Skeletal muscle satellite cell (primary cell): ENCODE results near the gene SETD2. TPM values are rescaled to one million over a fixed set of nuclear protein-coding genes. Genes with fewer than 3 reads are reported as not detected.

Experiments used
- H3K27me3 ChIP-seq: 2 replicates; pipeline ENCODE4 v1.7.0; 2013; ENCODE audit warnings: low read length; ENCODE audit not compliant: control insufficient read depth, insufficient read depth
- H3K36me3 ChIP-seq: 2 replicates; pipeline ENCODE4 v1.7.0; 2013; ENCODE audit warnings: mild to moderate bottlenecking, control low read depth, low read length; ENCODE audit not compliant: insufficient read depth
- H3K4me1 ChIP-seq: 2 replicates; pipeline ENCODE4 v1.7.0; 2013; ENCODE audit warnings: low read length; ENCODE audit not compliant: control insufficient read depth, insufficient read depth
- H3K4me2 ChIP-seq: 2 replicates; pipeline ENCODE4 v1.7.0; 2013; ENCODE audit warnings: mild to moderate bottlenecking, low read length
- H3K4me3 ChIP-seq: 2 replicates; pipeline ENCODE4 v1.7.0; 2013; ENCODE audit warnings: low read length
- H3K9ac ChIP-seq: 2 replicates; pipeline ENCODE4 v1.7.0; 2013; ENCODE audit warnings: mild to moderate bottlenecking, low read depth, low read length, moderate library complexity
- H3K9me3 ChIP-seq: replicated peaks from 2 replicates; pipeline ENCODE4 v1.7.0; 2013; ENCODE audit warnings: mild to moderate bottlenecking, control low read depth, low read length
- small RNA-seq: library from RNA; depleted of rRNA; stranded (forward); fragments of <200 nt; gene quantifications from one replicate; pipeline ENCODE3, GENCODE V24; 2012

Gene SETD2

DNA sequence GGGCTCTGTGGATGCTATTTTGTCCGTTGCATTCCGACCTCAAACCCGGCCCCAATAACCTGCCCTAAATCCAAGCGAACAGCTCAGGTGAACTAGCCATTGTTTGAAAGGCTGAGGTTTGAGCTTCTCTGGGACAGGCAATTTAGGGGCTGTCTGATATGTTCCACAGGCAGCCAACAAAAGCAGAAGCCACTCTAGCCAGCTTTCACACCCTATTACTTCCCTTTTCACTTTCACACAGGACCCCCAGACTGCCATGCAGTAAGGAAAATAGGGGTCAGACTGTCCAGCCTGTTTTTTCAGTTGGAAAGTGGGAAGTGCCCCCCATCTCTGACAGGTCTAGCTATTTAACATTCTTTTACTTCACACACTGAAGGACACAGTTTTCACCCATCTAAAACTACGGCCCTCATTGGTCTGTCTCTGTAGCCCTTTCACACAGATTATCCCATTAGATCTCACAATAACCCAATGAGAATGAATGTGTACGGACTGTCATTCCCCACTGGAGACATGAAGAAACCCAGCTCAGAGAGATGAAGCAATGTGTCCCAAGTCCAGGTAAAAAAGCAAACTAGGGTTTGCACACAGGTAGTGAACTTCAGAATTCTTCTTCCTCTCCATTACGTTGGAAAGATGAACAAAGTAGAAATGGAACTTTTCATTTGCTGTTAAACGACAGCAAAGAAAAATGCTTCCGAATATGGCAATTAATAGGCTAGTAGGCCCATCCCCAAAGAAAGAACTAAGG, 189.3 kb downstream of the SETD2 start:
- Histone ChIP-seq H3K4me1 (peaks cover 30% of the 10 kb centered on the region), H3K9ac (no peak overlapping the region), H3K36me3 (peaks cover 4% of the 10 kb centered on the region), H3K9me3 (no peaks in the 10 kb centered on the region), H3K27me3 (no peaks in the 10 kb centered on the region), H3K4me3 (peak overlapping the region; percentile 40), H3K4me2 (peak overlapping the region; percentile 19)

DNA sequence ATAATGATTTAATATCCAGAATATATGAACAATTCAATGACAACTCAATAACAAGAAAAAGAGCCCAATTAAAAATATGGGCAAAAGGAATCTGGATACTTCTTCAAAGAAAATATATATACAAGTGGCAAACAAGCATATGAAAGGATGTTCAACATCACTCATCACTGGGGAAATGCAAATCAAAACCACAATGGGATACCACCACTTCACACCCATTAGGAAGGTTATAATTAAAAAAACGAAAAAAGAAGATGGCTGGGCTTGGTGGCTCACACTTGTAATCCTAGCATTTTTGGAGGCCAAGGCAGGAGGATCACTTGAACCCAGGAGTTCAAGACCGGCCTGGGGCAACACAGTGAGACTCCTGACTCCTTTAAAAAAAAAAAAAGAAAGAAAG, 191.5 kb downstream of the SETD2 start:
- peaks cover 22% of the 10 kb centered on the region for H3K4me1 ChIP-seq
- peaks cover 6% of the 10 kb centered on the region for H3K36me3 ChIP-seq
- H3K4me2 ChIP-seq, result no peak overlapping the region
- H3K9me3 ChIP-seq, result no peaks in the 10 kb centered on the region
- no peaks in the 10 kb centered on the region for H3K27me3 ChIP-seq
- H3K9ac ChIP-seq, result no peak overlapping the region
- no peak overlapping the region for H3K4me3 ChIP-seq

DNA sequence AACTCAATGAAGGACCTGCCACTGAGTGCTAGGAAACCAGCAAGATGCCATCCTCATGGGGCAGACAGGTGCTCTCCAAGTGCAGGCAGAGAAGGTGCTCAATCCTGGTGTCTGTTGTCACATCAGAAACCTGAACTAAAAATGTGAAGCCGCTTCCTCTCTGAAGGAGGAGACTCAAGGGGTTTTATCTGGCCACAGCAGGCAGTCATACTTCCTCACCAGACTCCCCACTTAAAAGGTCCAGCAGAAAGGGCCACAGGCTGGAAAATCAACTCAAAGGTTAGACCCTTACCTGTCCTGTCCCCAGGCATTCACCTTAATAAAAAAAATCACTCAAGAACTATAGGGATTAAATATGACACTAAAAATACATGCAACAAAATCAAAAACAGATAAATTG, 192.2 kb downstream of the SETD2 start:
- no peak overlapping the region for H3K4me3 ChIP-seq
- no peaks in the 10 kb centered on the region for H3K27me3 ChIP-seq
- H3K4me1 ChIP-seq, result peaks cover 20% of the 10 kb centered on the region
- no peaks in the 10 kb centered on the region for H3K9me3 ChIP-seq
- H3K9ac ChIP-seq, result no peak overlapping the region
- no peak overlapping the region for H3K4me2 ChIP-seq
- peaks cover 6% of the 10 kb centered on the region for H3K36me3 ChIP-seq

DNA sequence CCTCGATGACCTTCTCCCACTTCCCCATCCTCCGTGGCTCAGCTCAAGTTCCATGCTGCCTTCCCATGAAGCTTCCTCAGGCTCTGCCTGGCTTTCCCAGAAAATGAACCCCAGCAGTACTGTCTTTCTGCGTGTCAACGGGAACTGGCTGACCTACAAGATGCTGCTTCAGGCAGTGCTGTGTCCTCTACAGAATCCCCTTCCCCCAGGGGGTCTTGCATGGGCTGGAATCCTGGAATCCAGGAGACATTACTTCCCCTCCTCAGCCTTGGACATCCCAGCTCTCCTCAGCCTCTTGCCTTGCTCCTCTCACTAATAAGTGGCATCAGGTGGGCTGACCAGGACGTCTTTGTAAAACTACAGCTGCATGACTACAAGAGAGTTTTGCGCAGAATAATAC, 192.8 kb downstream of the SETD2 start:
- H3K36me3 ChIP-seq, result peaks cover 6% of the 10 kb centered on the region
- H3K4me2 ChIP-seq, result peak overlapping the region; percentile 1
- H3K9ac ChIP-seq, result no peak overlapping the region
- H3K27me3 ChIP-seq, result no peaks in the 10 kb centered on the region
- H3K4me1 ChIP-seq, result peaks cover 20% of the 10 kb centered on the region
- H3K9me3 ChIP-seq, result no peaks in the 10 kb centered on the region
- no peak overlapping the region for H3K4me3 ChIP-seq

DNA sequence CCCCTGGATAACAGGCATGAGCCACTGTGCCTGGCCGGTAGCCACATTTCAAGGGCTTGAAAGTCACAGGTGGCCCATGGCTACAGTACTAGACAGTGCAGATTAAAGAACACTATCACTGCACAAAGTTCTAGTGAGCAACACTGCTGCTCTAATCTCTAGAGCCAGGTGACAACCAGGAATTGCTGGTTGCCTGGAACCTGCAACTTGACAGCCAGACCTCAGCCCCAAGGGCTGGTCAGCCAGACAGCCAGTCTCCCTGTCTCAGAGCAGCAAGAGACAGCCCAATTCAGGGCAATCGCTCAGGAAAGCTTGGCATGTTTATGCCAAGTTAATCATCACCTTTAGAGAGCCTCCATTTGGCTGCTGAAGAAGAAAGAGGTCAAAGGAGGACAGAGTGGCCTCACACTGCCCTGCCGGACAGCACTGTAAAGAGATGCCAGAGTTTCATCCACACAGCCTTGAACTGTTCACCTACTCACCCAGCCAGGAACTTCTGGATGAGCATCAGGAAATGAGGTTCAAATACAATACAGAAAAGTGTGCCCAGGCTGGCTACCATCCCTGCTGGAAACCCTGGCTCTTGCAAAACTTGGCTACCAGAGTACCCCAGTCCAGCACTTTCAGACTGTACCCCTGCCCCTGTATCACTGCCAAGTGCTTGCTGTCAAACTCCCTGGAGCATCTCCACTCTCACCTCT, 193.4 kb downstream of the SETD2 start:
- no peaks in the 10 kb centered on the region for H3K27me3 ChIP-seq
- H3K9me3 ChIP-seq, result no peaks in the 10 kb centered on the region
- no peak overlapping the region for H3K9ac ChIP-seq
- peak overlapping the region; percentile 1 for H3K4me2 ChIP-seq
- no peak overlapping the region for H3K4me3 ChIP-seq
- H3K4me1 ChIP-seq, result peaks cover 20% of the 10 kb centered on the region
- peaks cover 6% of the 10 kb centered on the region for H3K36me3 ChIP-seq

DNA sequence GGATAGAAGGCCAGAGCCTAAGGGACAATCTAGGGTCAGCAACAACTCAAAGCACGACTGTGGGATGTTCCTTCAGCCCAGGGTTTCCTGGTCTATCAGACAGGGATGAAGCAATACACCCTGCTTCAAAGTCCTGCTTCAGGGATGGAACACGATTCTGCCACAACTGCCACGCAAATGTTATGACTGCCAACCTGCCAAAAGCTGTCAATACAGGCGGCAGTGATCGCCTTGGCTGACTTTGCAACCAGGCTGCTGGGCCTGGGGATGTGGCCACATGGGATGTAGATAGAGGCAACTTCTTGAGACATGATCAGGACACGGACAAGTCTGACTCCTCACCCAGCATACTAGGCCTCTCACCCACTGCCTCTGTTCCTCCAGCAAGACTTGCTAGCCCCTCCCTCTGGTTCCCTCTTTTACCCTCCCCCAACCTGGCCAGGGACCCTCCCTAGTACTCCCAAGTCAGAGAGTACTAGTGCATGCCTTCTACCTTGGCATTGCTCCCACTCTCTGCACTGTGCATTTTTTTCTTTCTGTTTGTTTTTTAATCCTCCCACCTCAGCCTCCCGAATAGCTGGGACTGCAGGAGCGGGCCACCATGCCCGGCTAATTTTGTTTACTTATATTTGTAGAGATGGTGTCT, 195.0 kb downstream of the SETD2 start:
- Histone ChIP-seq H3K27me3 (no peaks in the 10 kb centered on the region), H3K9ac (no peak overlapping the region), H3K9me3 (no peaks in the 10 kb centered on the region), H3K4me2 (no peak overlapping the region), H3K4me3 (no peak overlapping the region), H3K4me1 (peaks cover 24% of the 10 kb centered on the region), H3K36me3 (peaks cover 9% of the 10 kb centered on the region)

DNA sequence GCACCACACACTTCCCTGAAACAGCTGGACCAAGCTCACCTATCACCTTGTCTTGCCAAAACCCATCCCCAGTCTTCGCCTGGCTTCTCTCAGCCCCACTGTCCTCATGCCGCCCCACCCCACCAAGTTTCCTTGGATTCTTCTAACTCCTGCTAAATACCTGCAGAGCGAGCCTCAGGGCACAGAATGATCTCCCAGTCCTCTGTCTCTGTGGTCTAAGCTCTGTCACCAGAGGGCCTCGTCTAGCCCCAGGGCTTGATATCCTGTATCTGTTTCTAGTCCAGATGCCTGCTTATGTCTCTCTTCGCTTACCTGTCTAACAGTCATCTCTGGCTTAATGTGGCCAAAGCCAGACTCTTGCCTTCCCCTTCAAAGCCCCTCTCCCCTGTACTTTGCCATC, 197.1 kb downstream of the SETD2 start:
- H3K4me1 ChIP-seq, result peaks cover 24% of the 10 kb centered on the region
- peaks cover 8% of the 10 kb centered on the region for H3K36me3 ChIP-seq
- no peak overlapping the region for H3K4me3 ChIP-seq
- no peaks in the 10 kb centered on the region for H3K27me3 ChIP-seq
- H3K4me2 ChIP-seq, result no peak overlapping the region
- no peaks in the 10 kb centered on the region for H3K9me3 ChIP-seq
- no peak overlapping the region for H3K9ac ChIP-seq

Small RNAs within 50 kb of the gene (small RNA-seq; reads per million reads assigned to genes)
- not detected for gene MRPL57P3
